Chondrocyte (in vitro differentiated cells): ENCODE data around the gene TMEM169. TPM values are rescaled to one million over a fixed set of nuclear protein-coding genes. Genes with fewer than 3 reads are reported as not detected.
"Not testable (repeated sequence)": the region's sequence is repeated elsewhere in the genome, so short reads cannot be mapped to it uniquely, and the experiment has no call there.

Experiments used
- DNase-seq: peaks from one replicate; pipeline ENCODE4 v3.0.0; 2021; ENCODE audit warnings: mixed read lengths, low spot score
- H3K27ac Mint-ChIP-seq: one replicate; pipeline ENCODE4 v1.8.0; 2021; ENCODE audit warnings: mild to moderate bottlenecking, moderate library complexity, mixed read lengths; ENCODE audit not compliant: unreplicated experiment
- H3K27me3 Mint-ChIP-seq: 2 replicates; pipeline ENCODE4 v1.8.0; 2021; ENCODE audit warnings: low read depth, mixed read lengths
- H3K36me3 Mint-ChIP-seq: 2 replicates; pipeline ENCODE4 v1.8.0; 2021; ENCODE audit warnings: low read depth, mixed read lengths
- H3K4me1 Mint-ChIP-seq: 2 replicates; pipeline ENCODE4 v1.8.0; 2021; ENCODE audit warnings: low read depth, mild to moderate bottlenecking, mixed read lengths
- H3K4me3 Mint-ChIP-seq: one replicate; pipeline ENCODE4 v1.8.0; 2021; ENCODE audit warnings: mild to moderate bottlenecking, moderate library complexity, mixed read lengths; ENCODE audit not compliant: unreplicated experiment
- H3K9me3 Mint-ChIP-seq: 2 replicates; pipeline ENCODE4 v1.8.0; 2021; ENCODE audit warnings: low read depth, mixed read lengths
- CTCF ChIP-seq: fragments of 200-600 bp; sonication (generic); IDR thresholded peaks from 2 replicates; pipeline ENCODE4 v1.5.0; 2021; ENCODE audit warnings: antibody characterized with exemption, mild to moderate bottlenecking, moderate library complexity
- total RNA-seq: library from RNA; stranded (reverse); gene quantifications from 3 replicates; pipeline ENCODE4 v1.2.1, GENCODE V29; 2021

Gene TMEM169
- total RNA-seq, 1 donor from 2014 or later, result 1.3 TPM

GRCh38 chr2:216139884-216140283 is 58.2 kb downstream of the TMEM169 start:
- DNase-seq, result no peak
- Mint-ChIP-seq H3K27me3 (no peaks in the 10 kb centered on the region), H3K27ac (no peak overlapping the region), H3K4me3 (no peak overlapping the region), H3K36me3 (peaks cover 50% of the 10 kb centered on the region), H3K4me1 (peaks cover 10% of the 10 kb centered on the region), H3K9me3 (no peaks in the 10 kb centered on the region)
- peak; percentile 57 for TF ChIP-seq CTCF

GRCh38 chr2:216141516-216141915 is 59.8 kb downstream of the TMEM169 start:
- H3K27ac Mint-ChIP-seq, H3K4me3 Mint-ChIP-seq, H3K9me3 Mint-ChIP-seq, DNase-seq, H3K4me1 Mint-ChIP-seq, H3K27me3 Mint-ChIP-seq: not testable (repeated sequence)
- peaks cover 38% of the 10 kb centered on the region for H3K36me3 Mint-ChIP-seq

GRCh38 chr2:216142540-216142939 is 60.8 kb downstream of the TMEM169 start:
- Mint-ChIP-seq H3K4me1 (peaks cover 10% of the 10 kb centered on the region), H3K27me3 (no peaks in the 10 kb centered on the region), H3K27ac (no peak overlapping the region), H3K9me3 (no peaks in the 10 kb centered on the region), H3K4me3 (no peak overlapping the region), H3K36me3 (peaks cover 36% of the 10 kb centered on the region)
- DNase-seq, result no peak
- no peak for TF ChIP-seq CTCF

GRCh38 chr2:216144372-216144771 is 62.7 kb downstream of the TMEM169 start:
- no peak for TF ChIP-seq CTCF
- Mint-ChIP-seq H3K36me3 (peaks cover 31% of the 10 kb centered on the region), H3K9me3 (no peaks in the 10 kb centered on the region), H3K4me1 (peaks cover 14% of the 10 kb centered on the region), H3K27me3 (no peaks in the 10 kb centered on the region), H3K4me3 (no peak overlapping the region), H3K27ac (no peak overlapping the region)
- no peak for DNase-seq

GRCh38 chr2:216144857-216145256 is 63.1 kb downstream of the TMEM169 start:
- Mint-ChIP-seq H3K4me1 (peaks cover 19% of the 10 kb centered on the region), H3K9me3 (no peaks in the 10 kb centered on the region), H3K4me3 (no peak overlapping the region), H3K36me3 (peaks cover 33% of the 10 kb centered on the region), H3K27me3 (no peaks in the 10 kb centered on the region), H3K27ac (no peak overlapping the region)
- DNase-seq, result no peak
- no peak for TF ChIP-seq CTCF

- H3K27ac Mint-ChIP-seq, result peak overlapping the region; percentile 29
- H3K27me3 Mint-ChIP-seq, result no peaks in the 10 kb centered on the region
- no peaks in the 10 kb centered on the region for H3K9me3 Mint-ChIP-seq
- H3K4me3 Mint-ChIP-seq, result no peak overlapping the region
- peaks cover 32% of the 10 kb centered on the region for H3K36me3 Mint-ChIP-seq
- no peak for TF ChIP-seq CTCF
- no peak for DNase-seq
- H3K4me1 Mint-ChIP-seq, result peaks cover 22% of the 10 kb centered on the region
These were observed 64.9 kb downstream of the TMEM169 start for GRCh38 chr2:216146573-216146972.
